PFSK-1 (cell line): ENCODE data around the gene TPD52L2.

Experiments used
- FOXP2 ChIP-seq: optimal IDR thresholded peaks from 2 replicates; pipeline ENCODE3; 2011; ENCODE audit warnings: borderline replicate concordance, control low read depth, inconsistent platforms; ENCODE audit not compliant: insufficient read depth; ENCODE audit errors: extremely low read length, extremely low read depth
- POLR2AphosphoS5 ChIP-seq: IDR thresholded peaks from 2 replicates; pipeline ENCODE4 v1.6.1; 2012; ENCODE audit warnings: low read depth, mild to moderate bottlenecking, control low read depth, low read length, moderate library complexity
- SIN3A ChIP-seq: IDR thresholded peaks from 2 replicates; pipeline ENCODE4 v1.6.1; 2012; ENCODE audit warnings: mild to moderate bottlenecking, low read length, moderate library complexity, borderline replicate concordance; ENCODE audit not compliant: insufficient read depth
- TAF1 ChIP-seq: IDR thresholded peaks from 2 replicates; pipeline ENCODE4 v1.6.1; 2012; ENCODE audit warnings: low read length, control low read depth, borderline replicate concordance; ENCODE audit not compliant: insufficient read depth
- TF ChIP-seq, protein P1 (sequence below), 2 experiments: IDR thresholded peaks; 2 replicates each; pipeline versions ENCODE4 v1.6.1 to v1.8.0; 2011 to 2012; ENCODE audit warnings: low read depth in 2 of 2, low read length in 2 of 2, control low read depth in 1 of 2, inconsistent platforms in 1 of 2, mild to moderate bottlenecking in 1 of 2, moderate library complexity in 1 of 2; ENCODE audit not compliant: insufficient read depth in 1 of 2

DNA sequence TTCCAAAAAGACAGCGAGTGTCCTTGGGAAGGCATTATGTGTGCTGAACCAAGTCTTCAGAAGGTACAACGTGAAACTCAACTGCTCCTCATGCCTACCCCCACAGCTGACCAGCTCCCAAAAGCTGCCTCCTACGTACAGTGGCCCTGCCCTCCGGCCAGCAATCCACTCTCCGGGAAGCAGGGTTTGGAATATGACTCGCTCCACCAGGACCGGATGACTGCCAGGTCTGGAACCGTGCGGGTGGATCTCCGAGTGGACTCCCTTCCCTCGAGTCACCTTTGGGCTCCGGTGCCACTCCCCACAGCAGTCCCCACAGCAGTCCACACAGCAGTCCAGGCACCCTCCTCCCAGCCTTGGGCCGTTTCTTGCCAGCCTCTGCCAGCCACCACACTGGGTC, 38.3 kb upstream of the TPD52L2 start:
- no peak for TF ChIP-seq SIN3A
- TF ChIP-seq, protein P1, sequence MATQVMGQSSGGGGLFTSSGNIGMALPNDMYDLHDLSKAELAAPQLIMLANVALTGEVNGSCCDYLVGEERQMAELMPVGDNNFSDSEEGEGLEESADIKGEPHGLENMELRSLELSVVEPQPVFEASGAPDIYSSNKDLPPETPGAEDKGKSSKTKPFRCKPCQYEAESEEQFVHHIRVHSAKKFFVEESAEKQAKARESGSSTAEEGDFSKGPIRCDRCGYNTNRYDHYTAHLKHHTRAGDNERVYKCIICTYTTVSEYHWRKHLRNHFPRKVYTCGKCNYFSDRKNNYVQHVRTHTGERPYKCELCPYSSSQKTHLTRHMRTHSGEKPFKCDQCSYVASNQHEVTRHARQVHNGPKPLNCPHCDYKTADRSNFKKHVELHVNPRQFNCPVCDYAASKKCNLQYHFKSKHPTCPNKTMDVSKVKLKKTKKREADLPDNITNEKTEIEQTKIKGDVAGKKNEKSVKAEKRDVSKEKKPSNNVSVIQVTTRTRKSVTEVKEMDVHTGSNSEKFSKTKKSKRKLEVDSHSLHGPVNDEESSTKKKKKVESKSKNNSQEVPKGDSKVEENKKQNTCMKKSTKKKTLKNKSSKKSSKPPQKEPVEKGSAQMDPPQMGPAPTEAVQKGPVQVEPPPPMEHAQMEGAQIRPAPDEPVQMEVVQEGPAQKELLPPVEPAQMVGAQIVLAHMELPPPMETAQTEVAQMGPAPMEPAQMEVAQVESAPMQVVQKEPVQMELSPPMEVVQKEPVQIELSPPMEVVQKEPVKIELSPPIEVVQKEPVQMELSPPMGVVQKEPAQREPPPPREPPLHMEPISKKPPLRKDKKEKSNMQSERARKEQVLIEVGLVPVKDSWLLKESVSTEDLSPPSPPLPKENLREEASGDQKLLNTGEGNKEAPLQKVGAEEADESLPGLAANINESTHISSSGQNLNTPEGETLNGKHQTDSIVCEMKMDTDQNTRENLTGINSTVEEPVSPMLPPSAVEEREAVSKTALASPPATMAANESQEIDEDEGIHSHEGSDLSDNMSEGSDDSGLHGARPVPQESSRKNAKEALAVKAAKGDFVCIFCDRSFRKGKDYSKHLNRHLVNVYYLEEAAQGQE (IDR thresholded peaks at IDR 0.05; ENCODE audit: insufficient read depth in 1 of 2, low read depth in 2 of 2, low read length in 2 of 2): no peak
- no peak for TF ChIP-seq TAF1
- TF ChIP-seq POLR2AphosphoS5: no peak
- no peak for TF ChIP-seq FOXP2
